ENCODE data around the gene AKAP5.
"Not testable (repeated sequence)": the region's sequence is repeated elsewhere in the genome, so short reads cannot be mapped to it uniquely, and the experiment has no call there.

AKAP5 gene

DNA sequence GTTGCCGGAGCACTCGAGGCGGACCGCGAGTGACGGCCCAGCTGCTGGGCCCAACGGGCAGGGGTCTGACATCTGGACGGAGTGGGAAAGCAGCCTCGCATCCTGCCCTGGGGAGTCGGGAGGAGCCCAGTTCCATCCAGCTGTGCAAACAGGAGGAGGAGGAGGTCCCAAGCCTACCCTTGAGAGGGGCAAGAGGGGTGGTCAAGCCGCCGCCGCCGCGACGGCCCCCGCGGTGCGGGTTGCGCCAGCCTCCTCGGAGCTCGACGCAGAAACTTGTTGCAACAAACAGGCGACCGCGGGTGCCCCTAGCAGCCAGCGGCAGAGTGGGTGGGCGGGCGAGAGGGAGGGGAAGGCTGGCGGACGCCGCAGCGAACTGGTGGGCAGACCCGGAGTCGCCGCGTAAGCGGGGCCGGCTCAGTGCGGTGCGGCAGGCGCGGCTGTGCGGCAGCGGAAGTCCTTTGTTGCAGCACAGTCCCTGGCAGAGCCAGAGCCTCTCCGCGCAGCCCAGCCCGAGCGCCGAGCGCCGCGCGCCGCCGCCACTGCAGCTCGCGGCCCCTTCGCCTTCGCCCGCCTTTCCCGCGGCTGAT is 39.1 kb downstream of the AKAP5 start, which contains the start of gene ZBTB1:
Gene ZBTB1 (plus strand): TSS at position 461 of the 587 bp plus-strand sequence. CDS start 16,735 bp downstream, outside the sequence.
- DNase-seq, result peak; percentile 89 to 93

DNA sequence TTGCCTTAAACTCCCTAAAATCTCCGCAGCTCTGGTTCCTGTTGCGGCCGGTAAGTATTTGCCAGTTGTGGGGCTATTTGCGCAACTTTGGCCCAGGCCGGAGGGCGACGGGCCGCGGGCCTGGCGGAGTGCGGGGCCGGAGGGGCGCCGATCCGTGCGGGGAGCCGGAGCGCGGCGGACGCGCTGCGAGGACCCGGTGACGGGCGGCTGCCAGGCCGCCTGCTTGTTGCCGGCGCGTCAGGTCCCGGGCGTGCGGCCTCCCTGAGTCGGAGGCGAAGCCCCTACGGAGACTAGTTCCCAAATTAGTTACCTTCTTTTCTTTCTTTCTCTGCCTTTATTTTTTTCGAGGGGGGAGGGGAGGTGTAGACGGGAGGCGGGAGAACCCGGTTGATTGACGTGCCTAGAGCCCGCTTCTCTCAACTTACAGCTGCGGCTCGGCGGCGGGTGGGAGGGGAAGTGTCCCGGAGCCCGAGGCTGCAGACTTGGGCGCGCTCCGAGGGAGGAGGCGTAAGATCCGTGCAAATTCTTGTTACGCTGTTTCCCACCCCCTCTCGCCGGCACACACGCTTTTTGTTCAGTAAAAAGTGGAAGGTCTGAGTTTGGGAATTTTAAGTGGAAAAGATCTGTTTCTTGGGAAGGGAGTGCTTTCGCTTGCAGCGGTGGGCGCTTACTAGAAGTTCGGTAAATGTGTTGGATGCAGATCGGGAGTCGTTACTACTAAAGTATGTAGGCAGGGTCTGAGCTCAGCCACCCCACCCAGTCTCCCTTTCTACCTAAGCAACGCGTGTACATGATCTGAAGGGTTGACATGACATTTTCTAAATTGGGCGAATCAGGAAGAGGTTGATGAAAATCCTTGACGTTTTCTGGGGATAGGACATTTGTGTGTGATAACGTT is 39.8 kb downstream of the AKAP5 start:
- DNase-seq, result peak; percentile 88 to 90

DNA sequence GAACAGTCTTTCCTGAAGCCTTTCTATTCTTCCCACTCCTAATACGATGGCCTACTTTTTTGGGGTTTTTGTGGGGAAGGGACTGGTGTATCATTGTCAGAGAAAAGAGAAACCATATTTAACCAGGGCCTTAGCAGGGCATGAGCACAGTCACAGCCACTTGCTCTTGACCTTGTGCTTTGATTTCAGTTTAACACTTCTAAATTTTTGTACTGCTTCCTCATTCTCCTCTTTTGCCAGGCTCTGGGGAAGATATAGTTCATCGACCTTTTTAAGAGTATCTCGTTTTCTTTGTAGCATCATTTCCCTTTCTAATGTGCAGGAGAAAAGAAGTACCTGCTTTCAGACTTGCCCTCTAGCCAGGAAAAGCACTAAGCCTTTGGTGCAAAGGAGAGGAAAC is 41.4 kb downstream of the AKAP5 start:
- DNase-seq, result no peak

DNA sequence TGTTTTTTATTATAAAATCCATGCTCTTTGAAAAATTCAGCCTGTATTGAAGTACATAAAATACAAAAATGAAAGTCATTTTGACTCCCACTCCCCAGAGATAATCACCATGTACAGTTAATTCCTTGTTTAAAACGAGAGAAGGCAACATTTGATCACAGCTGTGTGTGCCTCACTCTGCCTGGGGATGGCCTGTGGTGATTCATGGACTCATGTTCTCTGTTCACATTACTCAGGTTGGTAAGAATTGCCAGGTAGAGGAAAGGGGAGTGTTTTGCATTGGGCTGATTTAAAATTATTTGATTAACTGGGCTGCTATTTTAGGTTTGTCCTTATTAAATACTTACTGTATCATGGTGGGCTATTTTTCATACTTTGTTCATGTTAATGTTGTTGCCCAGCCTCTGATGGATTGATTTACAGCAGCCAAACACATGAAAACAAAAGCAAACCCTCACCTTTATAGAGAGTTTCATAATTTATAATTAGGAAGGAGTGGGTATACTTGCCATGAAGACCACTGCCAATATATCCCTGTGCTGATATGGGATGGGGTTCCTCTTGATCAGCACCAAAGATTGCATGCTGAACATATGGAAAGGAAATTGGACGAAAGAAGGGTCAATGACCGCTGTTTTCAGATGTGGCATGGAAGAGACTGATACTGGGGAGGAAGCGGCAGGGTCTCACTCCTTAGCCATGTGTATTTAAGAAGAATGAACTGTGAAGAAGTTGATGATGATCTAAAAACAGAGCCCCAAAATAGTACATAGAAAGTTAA is 42.3 kb downstream of the AKAP5 start:
- peak; percentile 38 to 52 for DNase-seq

DNA sequence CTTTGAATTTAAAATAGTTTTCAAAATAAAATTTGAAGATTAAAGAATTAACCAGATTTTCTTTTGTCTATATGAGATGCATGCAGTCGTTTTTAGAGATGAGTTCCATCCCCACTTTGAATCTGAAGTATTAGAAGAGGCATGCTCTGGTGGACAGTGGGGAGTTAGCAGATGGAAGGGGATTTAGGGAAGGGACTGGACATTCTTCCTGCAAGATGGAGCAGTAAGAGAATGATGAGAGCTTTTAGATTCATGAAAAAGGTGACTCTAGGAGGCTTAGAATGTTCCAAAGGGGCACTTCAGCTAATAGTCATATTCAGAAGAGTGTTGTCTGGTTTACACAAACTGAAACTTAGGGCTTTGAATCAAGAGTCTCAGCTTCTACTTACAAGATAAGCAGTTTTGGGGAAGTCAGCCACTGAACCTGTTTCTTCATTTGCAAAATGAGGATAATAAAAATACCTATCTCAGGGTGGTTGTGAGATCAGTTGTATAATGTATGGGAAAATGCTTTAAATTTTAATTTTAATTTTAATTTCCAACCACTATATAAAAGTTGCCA is 43.0 kb downstream of the AKAP5 start:
- DNase-seq, result no peak

DNA sequence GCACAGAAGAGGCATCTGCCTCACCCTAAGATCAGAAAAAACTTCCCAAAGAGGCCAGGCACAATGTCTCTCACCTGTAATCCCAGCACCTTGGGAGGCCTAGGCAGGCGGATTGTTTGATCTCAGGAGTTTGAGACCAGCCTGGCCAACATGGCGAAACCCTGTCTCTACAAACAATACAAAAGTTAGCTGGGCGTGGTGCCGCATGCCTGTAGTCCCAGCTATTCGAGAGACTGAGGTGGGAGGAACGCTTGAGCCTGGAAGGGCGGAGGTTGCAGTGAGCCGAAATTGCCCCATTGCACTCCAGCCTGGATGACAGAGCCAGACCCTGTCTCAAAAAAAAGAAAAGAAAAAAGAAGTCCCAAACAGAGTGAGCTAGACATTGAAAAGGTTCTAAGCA is 43.7 kb downstream of the AKAP5 start:
- no peak for DNase-seq

DNA sequence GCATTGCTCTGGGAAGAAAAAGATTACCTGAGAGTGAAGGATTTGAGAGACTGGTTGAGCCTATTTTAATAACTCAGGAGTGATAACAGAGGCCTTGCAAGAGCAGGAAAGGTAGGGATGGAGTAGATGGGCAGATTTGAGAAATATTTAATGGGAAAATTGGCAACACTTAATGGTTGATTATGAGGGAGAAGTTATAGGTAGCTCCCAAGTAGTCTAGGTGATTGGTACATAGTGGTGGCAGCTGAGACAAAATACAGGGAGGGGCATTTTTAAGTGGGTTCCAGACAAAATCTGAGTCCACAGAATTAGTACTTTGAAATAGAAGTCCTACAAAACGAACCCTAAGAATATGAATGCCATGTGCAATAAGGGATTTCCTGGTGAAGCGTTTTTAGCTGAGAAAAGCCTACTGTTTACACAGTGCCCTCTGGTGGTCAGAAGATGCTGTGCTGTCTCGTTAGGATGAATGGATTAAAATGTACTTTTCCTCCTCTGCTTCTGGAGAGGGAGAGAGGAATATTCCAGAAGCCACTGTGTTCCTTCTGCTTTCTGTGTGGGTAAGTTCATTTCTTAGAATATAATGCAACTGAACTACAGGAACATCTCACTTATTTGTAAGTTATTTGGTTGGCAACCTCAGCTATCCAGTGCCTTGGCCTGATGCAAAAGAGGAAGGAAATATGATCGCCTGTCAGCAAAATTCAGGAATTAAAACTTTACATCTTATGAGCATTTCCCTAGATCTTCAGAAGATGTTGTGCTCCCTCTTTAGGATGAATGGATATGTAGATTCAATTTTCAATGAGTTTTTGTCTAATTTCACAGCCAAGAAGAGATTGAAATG is 45.7 kb downstream of the AKAP5 start:
- peak; percentile 58 to 60 for DNase-seq

DNA sequence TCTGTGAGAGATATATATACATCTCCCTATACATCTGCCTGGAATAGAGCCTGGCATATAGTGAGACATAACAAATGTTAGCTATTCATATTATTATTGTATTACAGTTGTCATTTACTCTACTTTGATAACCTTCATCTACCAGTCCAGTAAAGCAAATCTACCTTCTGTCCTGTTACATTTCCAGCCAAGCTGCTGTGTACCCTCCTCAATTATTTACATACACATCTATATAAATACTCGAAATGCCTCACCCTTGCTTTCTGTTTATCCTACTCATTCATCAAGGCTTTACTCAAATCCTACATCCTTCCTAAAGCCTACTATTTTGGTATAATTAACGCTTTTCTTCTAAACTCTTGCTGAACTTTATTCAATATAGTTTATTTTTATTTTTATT is 48.0 kb downstream of the AKAP5 start:
- DNase-seq, result no peak

DNA sequence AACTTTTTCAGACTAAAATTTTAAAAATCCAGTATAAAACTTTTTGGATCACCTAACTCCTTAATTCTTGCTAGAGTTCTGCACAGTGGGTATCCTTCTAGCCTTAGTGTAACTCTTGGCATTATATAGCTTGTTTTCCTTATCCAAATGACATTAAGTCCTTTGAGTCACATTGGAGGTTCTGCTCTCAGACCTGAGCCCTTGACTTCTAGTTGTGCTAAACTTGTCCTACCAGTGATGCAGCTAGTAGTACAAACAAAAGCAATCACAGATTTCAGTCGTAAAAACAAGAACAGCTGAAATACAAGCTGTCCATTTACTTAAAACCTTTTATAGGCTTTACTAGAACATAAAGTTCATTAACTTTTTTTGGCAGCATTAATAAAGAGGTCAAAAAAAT is 49.8 kb downstream of the AKAP5 start:
- no peak for DNase-seq

DNA sequence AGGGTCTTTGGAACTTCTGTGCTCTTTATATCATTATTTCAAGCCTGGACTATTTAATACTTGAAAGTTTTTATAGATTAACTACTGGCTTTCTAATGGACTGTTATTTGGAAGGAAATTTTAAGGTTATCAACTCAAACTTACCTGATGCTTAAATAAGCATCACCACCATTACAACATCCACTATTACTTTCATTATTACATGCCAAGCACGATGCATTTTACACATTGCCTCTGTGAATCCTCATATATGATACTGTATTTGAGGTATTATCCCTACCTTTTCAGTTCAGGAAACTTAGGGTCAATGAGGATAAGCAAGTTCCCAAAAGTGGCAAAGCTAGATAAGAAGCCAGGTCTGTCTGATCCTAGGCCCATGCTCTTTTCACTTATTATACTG is 51.7 kb downstream of the AKAP5 start:
- no peak for DNase-seq

DNA sequence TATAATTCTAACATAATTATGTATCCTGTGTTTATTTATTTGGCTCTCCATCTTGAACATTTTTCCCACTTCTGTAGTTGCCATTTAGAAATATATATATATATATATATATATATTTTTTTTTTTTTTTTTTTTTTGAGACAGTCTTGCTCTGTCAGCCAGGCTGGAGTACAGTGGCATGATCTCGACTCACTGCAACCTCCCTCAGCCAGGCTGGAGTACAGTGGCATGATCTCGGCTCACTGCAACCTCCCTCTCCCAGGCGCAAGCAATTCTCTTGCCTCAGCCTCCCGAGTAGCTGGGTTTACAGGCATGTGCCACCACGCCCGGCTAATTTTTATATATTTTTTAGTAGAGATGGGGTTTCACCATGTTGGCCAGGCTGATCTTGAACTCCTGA is 52.4 kb downstream of the AKAP5 start:
- not testable (repeated sequence) for DNase-seq

DNA sequence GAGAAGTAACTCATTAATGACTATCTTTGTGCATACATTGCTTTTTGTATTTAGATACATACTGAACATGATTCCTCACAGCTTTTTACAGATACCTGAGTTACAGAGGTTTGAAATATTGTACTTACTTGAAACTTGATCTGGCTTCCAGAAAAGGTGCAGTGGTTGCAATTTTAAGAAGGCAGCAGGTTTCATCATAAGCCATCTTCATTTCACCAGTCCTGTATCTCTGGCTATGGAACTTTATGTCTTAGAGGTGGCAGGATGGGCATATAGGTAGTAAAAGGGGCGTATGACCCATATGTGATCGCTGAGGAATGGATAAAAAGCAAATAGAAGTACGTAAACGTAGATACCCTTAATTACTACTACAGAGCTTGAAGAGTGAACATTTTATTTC is 52.9 kb downstream of the AKAP5 start:
- DNase-seq, result no peak

DNA sequence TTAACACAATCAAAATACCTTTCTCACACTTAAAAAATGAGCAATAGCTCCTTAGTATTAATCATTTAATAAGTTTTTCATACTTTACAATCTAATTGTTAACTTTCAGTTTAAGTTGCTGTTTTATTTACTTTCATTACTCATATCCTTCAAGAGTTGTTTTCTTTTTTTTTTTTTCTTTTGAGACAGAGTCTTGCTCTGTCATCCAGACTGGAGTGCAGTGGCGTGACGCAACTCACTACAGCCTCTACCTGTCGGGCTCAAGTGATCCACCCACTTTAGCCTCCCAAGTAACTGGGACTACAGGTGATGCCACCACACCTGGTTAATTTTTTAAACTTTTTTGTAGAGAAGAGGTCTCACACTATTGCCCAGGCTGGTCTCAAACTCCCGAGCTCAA is 55.4 kb downstream of the AKAP5 start:
- DNase-seq, result no peak

DNA sequence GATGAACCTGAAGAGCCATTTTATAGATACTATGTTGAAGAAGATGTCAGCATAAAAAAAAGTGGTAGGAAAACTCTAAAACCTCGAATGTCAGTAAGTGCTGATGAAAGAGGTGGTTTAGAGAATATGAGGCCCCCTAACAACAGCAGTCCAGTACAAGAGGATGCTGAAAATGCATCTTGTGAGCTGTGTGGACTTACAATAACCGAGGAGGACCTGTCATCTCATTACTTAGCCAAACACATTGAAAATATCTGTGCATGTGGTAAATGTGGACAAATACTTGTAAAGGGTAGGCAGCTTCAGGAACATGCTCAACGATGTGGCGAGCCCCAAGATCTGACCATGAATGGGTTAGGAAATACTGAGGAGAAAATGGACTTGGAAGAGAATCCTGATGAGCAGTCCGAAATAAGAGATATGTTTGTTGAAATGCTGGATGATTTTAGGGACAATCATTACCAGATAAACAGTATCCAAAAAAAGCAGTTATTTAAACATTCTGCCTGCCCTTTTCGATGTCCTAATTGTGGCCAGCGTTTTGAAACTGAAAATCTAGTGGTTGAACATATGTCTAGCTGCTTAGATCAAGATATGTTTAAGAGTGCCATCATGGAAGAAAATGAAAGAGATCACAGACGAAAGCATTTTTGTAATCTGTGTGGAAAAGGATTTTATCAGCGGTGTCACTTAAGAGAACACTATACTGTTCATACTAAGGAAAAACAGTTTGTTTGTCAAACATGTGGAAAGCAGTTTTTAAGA is 57.5 kb downstream of the AKAP5 start:
- DNase-seq, result no peak

Data from activated T-cell treated with anti-CD3 and anti-CD28 coated beads, Interleukin-2, amount 50 U/mL, for 48 hours (primary cell).